Keratinocyte (primary cell): Measurements from ENCODE around the gene ZNF488. TPM values are rescaled to one million over a fixed set of nuclear protein-coding genes. Genes with fewer than 3 reads are reported as not detected.

Experiments
- DNase-seq: peaks from one replicate; pipeline ENCODE4 v3.0.0-alpha.2; 2011; ENCODE audit warnings: low read depth, missing footprints, low spot score
- FAIRE-seq: peaks from 2 replicates; lab custom pipeline; 2011; peaks lifted over from hg19 to GRCh38; lab: Jason Lieb, UNC
- H2AFZ ChIP-seq: 2 replicates; pipeline ENCODE4 v1.6.0; 2012; ENCODE audit warnings: low read length, control low read depth, inconsistent platforms; ENCODE audit not compliant: control insufficient read depth
- H3K27ac ChIP-seq: 2 replicates; pipeline ENCODE4 v1.5.1; 2011; ENCODE audit warnings: low read length; ENCODE audit not compliant: control insufficient read depth, insufficient read depth
- H3K27me3 ChIP-seq: 3 replicates; pipeline ENCODE4 v1.6.0; 2011; ENCODE audit warnings: low read length; ENCODE audit not compliant: control insufficient read depth, insufficient read depth; ENCODE audit errors: extremely low read depth
- H3K36me3 ChIP-seq, 2 experiments: 2 replicates in 1 of 2; 3 replicates in 1 of 2; pipeline ENCODE4 v1.5.1; 2011; ENCODE audit warnings: low read length in 2 of 2, mild to moderate bottlenecking in 1 of 2; ENCODE audit not compliant: control insufficient read depth in 2 of 2, insufficient read depth in 2 of 2; ENCODE audit errors: extremely low read depth in 1 of 2
- H3K4me1 ChIP-seq: 3 replicates; pipeline ENCODE4 v1.5.1; 2011; ENCODE audit warnings: low read length; ENCODE audit not compliant: control insufficient read depth, insufficient read depth; ENCODE audit errors: extremely low read depth
- H3K4me2 ChIP-seq: 3 replicates; pipeline ENCODE4 v1.6.0; 2011; ENCODE audit warnings: low read depth, low read length; ENCODE audit not compliant: control insufficient read depth, insufficient read depth; ENCODE audit errors: extremely low read depth
- H3K4me3 ChIP-seq, 3 experiments: fragments of 200-600 bp in 1 of 3; sonication (generic) in 1 of 3; 2 replicates in 2 of 3; 3 replicates in 1 of 3; pipeline ENCODE4 v1.5.1; 2011 to 2016; ENCODE audit warnings: low read length in 3 of 3, mild to moderate bottlenecking in 3 of 3, control low read depth in 2 of 3, inconsistent platforms in 1 of 3, low read depth in 1 of 3, mixed read lengths in 1 of 3, mixed run types in 1 of 3, moderate library complexity in 1 of 3; ENCODE audit not compliant: control insufficient read depth in 2 of 3, insufficient read depth in 2 of 3; ENCODE audit errors: extremely low read depth in 1 of 3
- H3K79me2 ChIP-seq: 2 replicates; pipeline ENCODE4 v1.6.0; 2012; ENCODE audit warnings: low read length; ENCODE audit not compliant: control insufficient read depth, insufficient read depth
- H3K9ac ChIP-seq: 3 replicates; pipeline ENCODE4 v1.6.0; 2011; ENCODE audit warnings: low read length; ENCODE audit not compliant: control insufficient read depth, insufficient read depth; ENCODE audit errors: extremely low read depth
- H3K9me1 ChIP-seq: 3 replicates; pipeline ENCODE4 v1.6.0; 2011; ENCODE audit warnings: low read length; ENCODE audit not compliant: control insufficient read depth, insufficient read depth; ENCODE audit errors: extremely low read depth
- H3K9me3 ChIP-seq: 2 replicates; pipeline ENCODE4 v1.5.1; 2012; ENCODE audit warnings: low read depth, low read length; ENCODE audit not compliant: control insufficient read depth
- H4K20me1 ChIP-seq: 3 replicates; pipeline ENCODE4 v1.6.0; 2011; ENCODE audit warnings: low read length; ENCODE audit not compliant: control insufficient read depth, insufficient read depth; ENCODE audit errors: extremely low read depth
- CTCF ChIP-seq, 3 experiments: IDR thresholded peaks in 1 of 3; conservative IDR thresholded peaks in 1 of 3; optimal IDR thresholded peaks in 1 of 3; 2 replicates in 2 of 3; 3 replicates in 1 of 3; pipeline versions ENCODE3 to v1.5.1; 2011; ENCODE audit warnings: low read length in 3 of 3, mild to moderate bottlenecking in 3 of 3, moderate library complexity in 2 of 3, control low read depth in 1 of 3, inconsistent platforms in 1 of 3; ENCODE audit not compliant: insufficient read depth in 2 of 3; ENCODE audit errors: extremely low read depth in 1 of 3
- EZH2 ChIP-seq: IDR thresholded peaks from one replicate; pipeline ENCODE4 v1.6.1; 2012; ENCODE audit warnings: inconsistent platforms, mild to moderate bottlenecking, low read length, moderate library complexity
- dilution Hi-C: fragments of 300-500 bp; cut with MboI; formaldehyde crosslinking; loops from one replicate; pipeline ENCODE4 v1.7.0; 2020; ENCODE audit warnings: low sequenced_read_pairs; ENCODE audit not compliant: extremely low pct_ligation_motif_present
- polyA plus RNA-seq, 5 experiments: library from polyadenylated mRNA; depleted of rRNA in 3 of 5; stranded (reverse) in 3 of 5; stranded (forward) in 1 of 5; unstranded in 1 of 5; fragments of >200 nt; gene quantifications; 1 replicate in 1 of 5; 2 replicates in 3 of 5; 3 replicates in 1 of 5; pipeline versions ENCODE4 v1.2.1 to v1.2.3, GENCODE V29; 2011 to 2012; ENCODE audit warnings: missing spikeins in 2 of 5, low read depth in 1 of 5, low replicate concordance in 1 of 5

Gene ZNF488
- polyA plus RNA-seq, 1 donor (not counting 4 experiments of a cell fraction or from before 2014, with no cell fraction given), result 1.2 TPM

GRCh38 chr10:47364911-47365310 lies 19.2 kb downstream of the ZNF488 start:
- Histone ChIP-seq H3K27me3 (no peaks in the 10 kb centered on the region), H3K79me2 (no peaks in the 10 kb centered on the region), H3K9me1 (no peaks in the 10 kb centered on the region), H3K4me1 (peaks cover 13% of the 10 kb centered on the region), H3K36me3 (no peaks in the 10 kb centered on the region), H3K4me3 (no peak overlapping the region), H3K4me2 (no peak overlapping the region), H3K9ac (no peak overlapping the region), H3K27ac (no peak overlapping the region), H3K9me3 (no peaks in the 10 kb centered on the region), H2AFZ (no peak overlapping the region), H4K20me1 (no peaks in the 10 kb centered on the region)
- no peak for DNase-seq
- dilution Hi-C loops, result no loop called here
- no peak for TF ChIP-seq CTCF (optimal IDR thresholded peaks at IDR 0.05 in 1 of 3, IDR thresholded peaks at IDR 0.05 in 1 of 3, conservative IDR thresholded peaks at IDR 0.05 in 1 of 3; ENCODE audit: extremely low read depth in 1 of 3, insufficient read depth in 2 of 3, low read length in 3 of 3)
- TF ChIP-seq EZH2, result no peak
- FAIRE-seq, result no peak

- Histone ChIP-seq H3K9me1 (no peaks in the 10 kb centered on the region), H3K4me2 (no peak overlapping the region), H3K4me1 (peaks cover 13% of the 10 kb centered on the region), H3K27ac (no peak overlapping the region), H3K36me3 (no peaks in the 10 kb centered on the region), H4K20me1 (no peaks in the 10 kb centered on the region), H3K9ac (no peak overlapping the region), H3K4me3 (no peak overlapping the region), H3K79me2 (no peaks in the 10 kb centered on the region), H3K27me3 (no peaks in the 10 kb centered on the region), H2AFZ (no peak overlapping the region), H3K9me3 (no peaks in the 10 kb centered on the region)
- dilution Hi-C loops, result no loop called here
- DNase-seq (no peak), FAIRE-seq (no peak)
- no peak for TF ChIP-seq CTCF (optimal IDR thresholded peaks at IDR 0.05 in 1 of 3, IDR thresholded peaks at IDR 0.05 in 1 of 3, conservative IDR thresholded peaks at IDR 0.05 in 1 of 3; ENCODE audit: extremely low read depth in 1 of 3, insufficient read depth in 2 of 3, low read length in 3 of 3)
- TF ChIP-seq EZH2, result no peak
Observed at GRCh38 chr10:47364366-47364765, 19.7 kb downstream of the ZNF488 start.
